ENCODE results near the gene TACC2.

DNA sequence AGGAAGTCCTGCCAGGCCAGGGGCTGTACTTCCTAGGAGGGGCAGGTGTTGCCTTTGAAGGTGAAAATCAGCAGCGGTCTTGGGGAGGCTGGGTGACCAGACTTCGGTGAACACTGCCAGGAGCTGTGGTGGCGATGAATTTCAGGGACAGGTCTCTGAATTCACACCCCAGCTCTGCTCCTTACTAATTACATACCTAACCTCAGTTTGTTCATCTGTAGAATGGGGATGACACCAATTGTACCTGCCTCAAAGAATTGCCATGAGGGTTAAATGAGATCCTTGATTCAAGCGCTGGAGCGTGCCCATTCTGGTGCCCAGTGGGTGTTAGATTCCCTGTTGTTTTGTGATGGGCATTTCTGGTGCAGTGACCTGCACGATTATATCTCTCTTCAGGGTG, 102.8 kb downstream of the TACC2 start:
- TF ChIP-seq, protein P1, sequence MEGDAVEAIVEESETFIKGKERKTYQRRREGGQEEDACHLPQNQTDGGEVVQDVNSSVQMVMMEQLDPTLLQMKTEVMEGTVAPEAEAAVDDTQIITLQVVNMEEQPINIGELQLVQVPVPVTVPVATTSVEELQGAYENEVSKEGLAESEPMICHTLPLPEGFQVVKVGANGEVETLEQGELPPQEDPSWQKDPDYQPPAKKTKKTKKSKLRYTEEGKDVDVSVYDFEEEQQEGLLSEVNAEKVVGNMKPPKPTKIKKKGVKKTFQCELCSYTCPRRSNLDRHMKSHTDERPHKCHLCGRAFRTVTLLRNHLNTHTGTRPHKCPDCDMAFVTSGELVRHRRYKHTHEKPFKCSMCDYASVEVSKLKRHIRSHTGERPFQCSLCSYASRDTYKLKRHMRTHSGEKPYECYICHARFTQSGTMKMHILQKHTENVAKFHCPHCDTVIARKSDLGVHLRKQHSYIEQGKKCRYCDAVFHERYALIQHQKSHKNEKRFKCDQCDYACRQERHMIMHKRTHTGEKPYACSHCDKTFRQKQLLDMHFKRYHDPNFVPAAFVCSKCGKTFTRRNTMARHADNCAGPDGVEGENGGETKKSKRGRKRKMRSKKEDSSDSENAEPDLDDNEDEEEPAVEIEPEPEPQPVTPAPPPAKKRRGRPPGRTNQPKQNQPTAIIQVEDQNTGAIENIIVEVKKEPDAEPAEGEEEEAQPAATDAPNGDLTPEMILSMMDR (IDR thresholded peaks at IDR 0.05; ENCODE audit: insufficient read depth, low read length, poor library complexity, severe bottlenecking), result no peak
- TF ChIP-seq EZH2phosphoT487 (conservative IDR thresholded peaks at IDR 0.05; ENCODE audit: low read length), result no peak
